HCT116 (cell line): ENCODE measurements around the gene DND1.

Source experiments
- POLR2AphosphoS5 ChIP-seq: IDR thresholded peaks from 2 replicates; pipeline ENCODE4 v1.6.1; 2011; ENCODE audit warnings: mild to moderate bottlenecking, low read depth, low read length, moderate library complexity
- SIN3A ChIP-seq: IDR thresholded peaks from 2 replicates; pipeline ENCODE4 v1.6.1; 2012; ENCODE audit warnings: low read depth
- SRF ChIP-seq: IDR thresholded peaks from 2 replicates; pipeline ENCODE4 v1.6.1; 2012; ENCODE audit warnings: low read depth
- TF ChIP-seq, protein P1 (sequence below), 3 experiments: fragments of 200-600 bp in 1 of 3; sonication (generic) in 1 of 3; IDR thresholded peaks in 2 of 3; conservative IDR thresholded peaks in 1 of 3; 2 replicates each; pipeline ENCODE4 v1.5.1; 2012 to 2017; ENCODE audit warnings: low read depth in 2 of 3, low read length in 2 of 3, antibody characterized with exemption in 1 of 3, borderline replicate concordance in 1 of 3, control low read depth in 1 of 3, mild to moderate bottlenecking in 1 of 3, mixed read lengths in 1 of 3, mixed run types in 1 of 3, moderate library complexity in 1 of 3; ENCODE audit not compliant: insufficient read depth in 1 of 3

DNA sequence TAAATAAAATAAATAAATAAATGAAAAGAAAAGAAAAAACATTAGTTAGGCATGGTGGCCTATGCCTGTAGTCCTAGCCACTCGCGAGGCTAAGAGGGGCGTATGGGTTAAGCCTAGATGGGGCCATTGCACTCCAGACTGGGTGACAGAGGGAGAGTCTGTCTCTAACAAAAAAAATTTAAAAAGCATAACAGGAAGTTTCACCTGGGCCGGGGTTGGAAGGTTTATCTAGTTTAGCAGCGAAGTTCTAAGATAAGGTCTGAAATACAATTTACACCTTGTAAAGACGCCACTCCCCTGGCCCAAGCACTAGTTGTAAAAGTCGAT, 44.9 kb upstream of the DND1 start:
- TF ChIP-seq SIN3A, result no peak
- no peak for TF ChIP-seq SRF
- TF ChIP-seq, protein P1, sequence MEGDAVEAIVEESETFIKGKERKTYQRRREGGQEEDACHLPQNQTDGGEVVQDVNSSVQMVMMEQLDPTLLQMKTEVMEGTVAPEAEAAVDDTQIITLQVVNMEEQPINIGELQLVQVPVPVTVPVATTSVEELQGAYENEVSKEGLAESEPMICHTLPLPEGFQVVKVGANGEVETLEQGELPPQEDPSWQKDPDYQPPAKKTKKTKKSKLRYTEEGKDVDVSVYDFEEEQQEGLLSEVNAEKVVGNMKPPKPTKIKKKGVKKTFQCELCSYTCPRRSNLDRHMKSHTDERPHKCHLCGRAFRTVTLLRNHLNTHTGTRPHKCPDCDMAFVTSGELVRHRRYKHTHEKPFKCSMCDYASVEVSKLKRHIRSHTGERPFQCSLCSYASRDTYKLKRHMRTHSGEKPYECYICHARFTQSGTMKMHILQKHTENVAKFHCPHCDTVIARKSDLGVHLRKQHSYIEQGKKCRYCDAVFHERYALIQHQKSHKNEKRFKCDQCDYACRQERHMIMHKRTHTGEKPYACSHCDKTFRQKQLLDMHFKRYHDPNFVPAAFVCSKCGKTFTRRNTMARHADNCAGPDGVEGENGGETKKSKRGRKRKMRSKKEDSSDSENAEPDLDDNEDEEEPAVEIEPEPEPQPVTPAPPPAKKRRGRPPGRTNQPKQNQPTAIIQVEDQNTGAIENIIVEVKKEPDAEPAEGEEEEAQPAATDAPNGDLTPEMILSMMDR (IDR thresholded peaks at IDR 0.05 in 2 of 3, conservative IDR thresholded peaks at IDR 0.05 in 1 of 3; ENCODE audit: borderline replicate concordance in 1 of 3, insufficient read depth in 1 of 3, low read depth in 2 of 3, low read length in 2 of 3), result no peak
- no peak for TF ChIP-seq POLR2AphosphoS5
